Measurements from ENCODE around the gene SETD1A.
"Not testable (repeated sequence)": the region's sequence is repeated elsewhere in the genome, so short reads cannot be mapped to it uniquely, and the experiment has no call there.

The SETD1A gene

GRCh38 chr16:30930160-30930571 is 27.4 kb upstream of the SETD1A start:
- DNase-seq: no peak

GRCh38 chr16:30931068-30931650 is 26.4 kb upstream of the SETD1A start:
- no peak for DNase-seq

GRCh38 chr16:30934827-30935557 is 22.6 kb upstream of the SETD1A start:
- no peak for DNase-seq

- no peak for DNase-seq
Measured at GRCh38 chr16:30937692-30938091, 19.9 kb upstream of the SETD1A start.

GRCh38 chr16:30939571-30939970 is 18.0 kb upstream of the SETD1A start:
- DNase-seq: not testable (repeated sequence)

GRCh38 chr16:30941600-30942425 is 15.7 kb upstream of the SETD1A start:
- peak; percentile 11 for DNase-seq

- no peak for DNase-seq
Measured at GRCh38 chr16:30942426-30942806, 15.1 kb upstream of the SETD1A start.

GRCh38 chr16:30944352-30944751 is 13.2 kb upstream of the SETD1A start:
- DNase-seq: no peak

GRCh38 chr16:30946671-30947540 is 10.6 kb upstream of the SETD1A start:
- DNase-seq: no peak

- DNase-seq: no peak
Measured at GRCh38 chr16:30947541-30947858, 10.1 kb upstream of the SETD1A start.

- peak; percentile 63 for DNase-seq
Measured at GRCh38 chr16:30947859-30948666, 9.5 kb upstream of the SETD1A start.

GRCh38 chr16:30948667-30949649 is 8.6 kb upstream of the SETD1A start, which contains the start of gene ORAI3:
ORAI3 (plus strand) TSS chr16:30949068; CDS start chr16:30949290, 222 bp downstream.
- peak; percentile 12 for DNase-seq

- DNase-seq: peak; percentile 38
Measured at GRCh38 chr16:30949650-30950515, 7.7 kb upstream of the SETD1A start.

GRCh38 chr16:30950516-30951065 is 7.0 kb upstream of the SETD1A start:
- no peak for DNase-seq

GRCh38 chr16:30951193-30951592 is 6.4 kb upstream of the SETD1A start:
- no peak for DNase-seq

- DNase-seq: no peak
Measured at GRCh38 chr16:30951750-30952149, 5.8 kb upstream of the SETD1A start.

- DNase-seq: no peak
Measured at GRCh38 chr16:30953111-30953510, 4.4 kb upstream of the SETD1A start.

- DNase-seq: peak; percentile 52
Measured at GRCh38 chr16:30953511-30954124, 3.9 kb upstream of the SETD1A start.

- no peak for DNase-seq
Measured at GRCh38 chr16:30954993-30955392, 2.6 kb upstream of the SETD1A start.

All from NCI-H2171 treated with DMSO at 0.1 percent for 48 hours (cell line).